Measurements from ENCODE around the gene RFPL1. TPM values are rescaled to one million over a fixed set of nuclear protein-coding genes. Genes with fewer than 3 reads are reported as not detected.
"Not testable (repeated sequence)": the region's sequence is repeated elsewhere in the genome, so short reads cannot be mapped to it uniquely, and the experiment has no call there.

The RFPL1 gene
- total RNA-seq, 1 experiment from 2014 or later = not detected

DNA sequence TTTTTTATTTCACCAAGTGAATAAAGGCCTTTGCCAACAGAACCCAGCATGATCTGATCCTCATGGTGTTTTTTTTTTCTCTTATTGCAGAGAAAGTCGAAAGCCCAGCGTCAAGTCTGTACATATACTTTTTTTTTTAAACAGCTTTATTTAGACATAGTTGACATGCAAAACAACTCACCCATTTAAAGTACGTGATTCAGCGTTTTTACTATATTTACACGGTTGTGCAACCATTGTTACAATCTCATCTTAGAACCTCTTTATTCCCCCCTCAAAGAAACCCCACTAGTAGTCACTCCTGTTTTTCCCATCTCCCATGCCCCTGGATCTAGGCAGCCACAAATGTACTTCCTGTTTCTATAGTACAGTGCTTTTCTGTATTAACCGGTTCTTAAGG lies 29.4 kb upstream of the RFPL1 start:
- Mint-ChIP-seq H3K9me3 (ENCODE audit: low read depth, unreplicated experiment) (no peaks in the 10 kb centered on the region), H3K4me1 (ENCODE audit: low read depth, unreplicated experiment) (peaks cover under 1% of the 10 kb centered on the region), H3K27me3 (ENCODE audit: unreplicated experiment) (no peaks in the 10 kb centered on the region), H3K4me3 (ENCODE audit: low read depth, unreplicated experiment) (no peak overlapping the region), H3K27ac (ENCODE audit: unreplicated experiment) (no peak overlapping the region), H3K36me3 (ENCODE audit: insufficient read depth, unreplicated experiment) (no peaks in the 10 kb centered on the region)
- no peak for DNase-seq
- no TSS peak for BruUV-seq (replicated peaks)
- CTCF ChIA-PET = no interaction called here
- TF ChIP-seq, protein P1, sequence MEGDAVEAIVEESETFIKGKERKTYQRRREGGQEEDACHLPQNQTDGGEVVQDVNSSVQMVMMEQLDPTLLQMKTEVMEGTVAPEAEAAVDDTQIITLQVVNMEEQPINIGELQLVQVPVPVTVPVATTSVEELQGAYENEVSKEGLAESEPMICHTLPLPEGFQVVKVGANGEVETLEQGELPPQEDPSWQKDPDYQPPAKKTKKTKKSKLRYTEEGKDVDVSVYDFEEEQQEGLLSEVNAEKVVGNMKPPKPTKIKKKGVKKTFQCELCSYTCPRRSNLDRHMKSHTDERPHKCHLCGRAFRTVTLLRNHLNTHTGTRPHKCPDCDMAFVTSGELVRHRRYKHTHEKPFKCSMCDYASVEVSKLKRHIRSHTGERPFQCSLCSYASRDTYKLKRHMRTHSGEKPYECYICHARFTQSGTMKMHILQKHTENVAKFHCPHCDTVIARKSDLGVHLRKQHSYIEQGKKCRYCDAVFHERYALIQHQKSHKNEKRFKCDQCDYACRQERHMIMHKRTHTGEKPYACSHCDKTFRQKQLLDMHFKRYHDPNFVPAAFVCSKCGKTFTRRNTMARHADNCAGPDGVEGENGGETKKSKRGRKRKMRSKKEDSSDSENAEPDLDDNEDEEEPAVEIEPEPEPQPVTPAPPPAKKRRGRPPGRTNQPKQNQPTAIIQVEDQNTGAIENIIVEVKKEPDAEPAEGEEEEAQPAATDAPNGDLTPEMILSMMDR (IDR thresholded peaks at IDR 0.05; ENCODE audit: unreplicated experiment) = no peak
- intact Hi-C loops (cut with micrococcal nuclease; ENCODE audit: unreplicated experiment) = no loop called here

DNA sequence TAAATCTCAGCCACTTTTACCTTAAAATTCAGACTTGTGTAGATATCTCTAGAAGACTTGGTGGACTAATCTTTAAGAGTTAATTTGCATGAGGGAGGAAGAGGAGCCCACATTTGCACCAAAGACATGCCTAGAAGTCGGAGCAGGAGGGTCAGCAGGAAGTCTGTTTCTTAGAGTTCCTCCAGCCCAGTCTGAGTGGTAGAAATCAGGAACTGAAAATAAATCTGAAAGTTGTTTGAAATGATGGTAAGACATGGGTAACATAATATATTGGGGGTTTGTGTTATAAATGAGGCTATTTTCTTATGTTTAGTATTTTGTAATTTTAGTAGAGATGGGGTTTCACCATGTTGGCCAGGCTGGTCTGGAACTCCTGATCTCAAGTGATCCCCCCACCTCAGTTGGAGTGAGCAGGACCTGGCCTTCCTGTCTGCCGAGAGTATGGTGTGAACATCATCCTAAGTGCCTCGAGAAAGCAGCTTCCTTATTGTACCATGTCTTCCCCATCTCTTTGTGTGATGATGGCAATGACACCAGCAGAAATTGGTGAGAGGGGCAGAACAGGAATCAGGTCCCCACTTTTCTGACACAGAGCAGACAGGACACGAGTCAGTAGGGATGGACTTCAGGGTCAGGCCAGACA lies 26.7 kb upstream of the RFPL1 start:
- BruUV-seq (replicated peaks) = not testable (repeated sequence)

DNA sequence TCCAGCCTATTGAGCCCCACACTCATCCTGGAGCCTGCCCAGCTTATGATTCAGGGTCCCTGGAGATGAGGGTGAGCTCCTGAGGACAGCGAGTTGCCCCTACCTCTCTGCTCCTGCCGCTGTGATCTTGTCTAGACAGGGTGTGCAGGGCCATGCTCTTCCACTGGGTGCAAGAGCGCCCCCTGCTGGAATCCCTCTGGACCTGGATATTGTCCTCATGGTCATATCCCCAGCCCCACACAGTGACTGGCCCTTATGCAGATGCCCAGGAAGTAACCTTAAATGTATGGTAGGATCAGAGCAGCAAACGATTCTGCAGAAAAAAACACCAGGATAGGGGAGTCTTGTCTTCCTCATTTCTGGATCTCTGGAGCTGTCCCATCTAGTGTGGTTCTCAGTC lies 25.6 kb upstream of the RFPL1 start:
- H3K4me3 Mint-ChIP-seq (ENCODE audit: low read depth, unreplicated experiment); intact Hi-C loops (cut with micrococcal nuclease; ENCODE audit: unreplicated experiment); H3K27ac Mint-ChIP-seq (ENCODE audit: unreplicated experiment); DNase-seq; BruUV-seq (replicated peaks); CTCF ChIA-PET; H3K9me3 Mint-ChIP-seq (ENCODE audit: low read depth, unreplicated experiment): not testable (repeated sequence)
- TF ChIP-seq, protein P1 (IDR thresholded peaks at IDR 0.05; ENCODE audit: unreplicated experiment) = peak; percentile 47
- H3K4me1 Mint-ChIP-seq (ENCODE audit: low read depth, unreplicated experiment) = peaks cover 20% of the 10 kb centered on the region
- H3K27me3 Mint-ChIP-seq (ENCODE audit: unreplicated experiment) = peaks cover 15% of the 10 kb centered on the region
- peaks cover 12% of the 10 kb centered on the region for H3K36me3 Mint-ChIP-seq (ENCODE audit: insufficient read depth, unreplicated experiment)

More for the DNA sequence above, 26.7 kb upstream of the RFPL1 start:
- Mint-ChIP-seq H3K36me3 (ENCODE audit: insufficient read depth, unreplicated experiment) (peaks cover 12% of the 10 kb centered on the region), H3K4me1 (ENCODE audit: low read depth, unreplicated experiment) (peaks cover 20% of the 10 kb centered on the region)
- DNase-seq; intact Hi-C loops (cut with micrococcal nuclease; ENCODE audit: unreplicated experiment); H3K27me3 Mint-ChIP-seq (ENCODE audit: unreplicated experiment); H3K27ac Mint-ChIP-seq (ENCODE audit: unreplicated experiment); H3K4me3 Mint-ChIP-seq (ENCODE audit: low read depth, unreplicated experiment); H3K9me3 Mint-ChIP-seq (ENCODE audit: low read depth, unreplicated experiment); CTCF ChIA-PET: not testable (repeated sequence)

DNA sequence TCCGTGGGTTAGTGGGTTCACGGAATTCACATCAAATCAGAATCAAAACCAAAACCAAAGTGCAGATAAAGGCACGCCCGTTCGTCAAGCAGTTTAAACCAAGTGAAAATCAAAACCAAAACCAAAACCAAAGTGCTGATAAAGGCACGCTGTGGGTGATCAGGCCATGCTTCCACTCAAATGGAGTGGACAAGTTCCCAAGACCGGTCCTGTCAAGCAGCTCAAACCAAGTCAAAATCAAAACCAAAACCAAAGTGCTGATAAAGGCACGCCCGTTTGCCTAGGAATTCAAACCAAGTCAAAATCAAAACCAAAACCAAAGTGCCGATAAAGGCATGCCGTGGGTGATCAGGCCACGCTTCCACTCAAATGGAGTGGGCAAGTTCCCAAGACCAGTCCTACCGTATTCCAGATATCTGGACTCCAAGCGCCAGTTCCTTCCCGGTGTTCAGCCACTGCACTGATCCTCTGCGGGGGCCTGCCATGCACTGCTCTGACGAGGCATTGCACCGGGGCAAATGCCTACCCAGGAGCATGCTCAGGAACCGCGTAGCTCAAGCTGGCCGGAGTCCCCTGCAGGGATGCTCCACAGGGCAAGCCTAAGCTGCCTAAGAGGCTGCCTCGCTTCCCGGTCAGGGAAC lies 23.3 kb upstream of the RFPL1 start:
- Mint-ChIP-seq H3K4me1 (ENCODE audit: low read depth, unreplicated experiment) (peaks cover 20% of the 10 kb centered on the region), H3K4me3 (ENCODE audit: low read depth, unreplicated experiment) (peak overlapping the region; percentile 84), H3K36me3 (ENCODE audit: insufficient read depth, unreplicated experiment) (peaks cover 12% of the 10 kb centered on the region), H3K27me3 (ENCODE audit: unreplicated experiment) (peaks cover 21% of the 10 kb centered on the region), H3K27ac (ENCODE audit: unreplicated experiment) (peak overlapping the region; percentile 84)
- H3K9me3 Mint-ChIP-seq (ENCODE audit: low read depth, unreplicated experiment); BruUV-seq (replicated peaks); CTCF ChIA-PET; intact Hi-C loops (cut with micrococcal nuclease; ENCODE audit: unreplicated experiment): not testable (repeated sequence)
- peak; percentile 36 for DNase-seq

DNA sequence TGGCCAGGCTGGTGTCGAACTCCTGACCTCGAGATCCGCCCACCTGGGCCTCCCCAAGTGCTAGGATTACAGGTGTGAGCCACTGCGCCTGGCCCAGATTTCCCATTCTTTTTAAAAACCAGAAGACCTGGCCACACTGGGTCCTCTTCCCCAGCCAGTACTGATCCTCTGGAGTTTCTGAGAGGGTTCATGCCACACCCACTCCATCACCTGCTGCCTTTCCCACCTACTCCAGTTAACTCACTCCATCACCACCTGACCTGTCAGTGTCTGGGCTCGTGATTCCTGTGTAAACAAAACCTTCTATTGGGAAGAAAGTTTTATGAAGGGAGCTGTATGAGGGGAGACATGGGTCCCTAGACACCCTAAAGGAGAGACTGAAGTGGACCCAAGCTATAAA lies 19.7 kb upstream of the RFPL1 start:
- H3K4me3 Mint-ChIP-seq (ENCODE audit: low read depth, unreplicated experiment); H3K27ac Mint-ChIP-seq (ENCODE audit: unreplicated experiment); H3K9me3 Mint-ChIP-seq (ENCODE audit: low read depth, unreplicated experiment); DNase-seq; BruUV-seq (replicated peaks); CTCF ChIA-PET; intact Hi-C loops (cut with micrococcal nuclease; ENCODE audit: unreplicated experiment): not testable (repeated sequence)
- Mint-ChIP-seq H3K36me3 (ENCODE audit: insufficient read depth, unreplicated experiment) (peaks cover 12% of the 10 kb centered on the region), H3K4me1 (ENCODE audit: low read depth, unreplicated experiment) (peaks cover 20% of the 10 kb centered on the region), H3K27me3 (ENCODE audit: unreplicated experiment) (peaks cover 28% of the 10 kb centered on the region)

DNA sequence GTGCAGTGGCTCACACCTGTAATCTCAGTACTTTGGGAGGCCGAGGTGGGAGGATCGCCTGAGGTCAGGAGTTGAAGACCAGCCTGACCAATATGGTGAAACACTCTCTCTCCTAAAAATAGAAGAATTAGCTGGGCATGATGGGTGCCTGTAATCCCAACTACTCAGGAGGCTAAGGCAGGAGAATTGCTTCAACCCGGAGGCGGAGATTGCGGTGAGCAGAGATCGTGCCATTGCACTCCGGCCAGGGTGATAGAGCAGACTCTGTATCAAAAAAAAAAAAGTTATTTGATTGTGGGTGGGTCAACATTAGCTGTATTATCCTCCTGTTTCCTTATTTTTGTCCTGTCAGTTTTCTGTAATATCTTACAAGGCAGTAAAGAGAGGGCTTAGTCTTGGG lies 11.9 kb upstream of the RFPL1 start:
- no peaks in the 10 kb centered on the region for H3K4me1 Mint-ChIP-seq (ENCODE audit: low read depth, unreplicated experiment)
- TF ChIP-seq, protein P1 (IDR thresholded peaks at IDR 0.05; ENCODE audit: unreplicated experiment) = no peak
- no TSS peak for BruUV-seq (replicated peaks)
- CTCF ChIA-PET = no interaction called here
- H3K27ac Mint-ChIP-seq (ENCODE audit: unreplicated experiment) = no peak overlapping the region
- DNase-seq = no peak
- intact Hi-C loops (cut with micrococcal nuclease; ENCODE audit: unreplicated experiment) = no loop called here
- peaks cover 40% of the 10 kb centered on the region for H3K27me3 Mint-ChIP-seq (ENCODE audit: unreplicated experiment)
- no peaks in the 10 kb centered on the region for H3K9me3 Mint-ChIP-seq (ENCODE audit: low read depth, unreplicated experiment)
- no peak overlapping the region for H3K4me3 Mint-ChIP-seq (ENCODE audit: low read depth, unreplicated experiment)
- no peaks in the 10 kb centered on the region for H3K36me3 Mint-ChIP-seq (ENCODE audit: insufficient read depth, unreplicated experiment)

All from Calu3 (cell line).